Endothelial cell of umbilical vein (primary cell): ENCODE measurements around the gene PTPRT. TPM values are rescaled to one million over a fixed set of nuclear protein-coding genes. Genes with fewer than 3 reads are reported as not detected.

Experiments used
- BruUV-seq: library from RNA; stranded (reverse); fragments of 400-500 nt; replicated peaks from 2 replicates; lab custom pipeline; 2021; lab: Mats Ljungman, UMichigan
- CTCF ChIA-PET: fragments of 300-600, 350-600 bp; sonication (Branson Sonifier 250); formaldehyde crosslinking; loops from one replicate; lab custom pipeline; 2021; ENCODE audit warnings: antibody characterized with exemption, inconsistent platforms; lab: Charles Lee
- POLR2A ChIA-PET: fragments of 300-600, 350-600 bp; sonication (Branson Sonifier 250); formaldehyde crosslinking; loops from one replicate; lab custom pipeline; 2021; ENCODE audit warnings: antibody characterized with exemption, inconsistent platforms; lab: Charles Lee
- DNase-seq: peaks from one replicate; pipeline ENCODE4 v3.0.0-alpha.2; 2011; ENCODE audit warnings: low read depth, low spot score
- FAIRE-seq: peaks from 2 replicates; lab custom pipeline; 2011; peaks lifted over from hg19 to GRCh38; lab: Jason Lieb, UNC
- H2AFZ ChIP-seq: 2 replicates; pipeline ENCODE4 v1.6.0; 2012; ENCODE audit warnings: low read depth, low read length, control low read depth, inconsistent platforms
- H3K27ac ChIP-seq: 2 replicates; pipeline ENCODE4 v1.5.1; 2011; ENCODE audit warnings: low read depth, mild to moderate bottlenecking, control low read depth, low read length, moderate library complexity; ENCODE audit not compliant: insufficient read depth
- H3K27me3 ChIP-seq, 2 experiments: 2 replicates each; pipeline versions ENCODE4 v1.6.0 to v1.6.1; 2011; ENCODE audit warnings: low read length in 2 of 2, mixed read lengths in 1 of 2; ENCODE audit not compliant: control insufficient read depth in 2 of 2, insufficient read depth in 2 of 2
- H3K36me3 ChIP-seq, 2 experiments: 2 replicates in 1 of 2; 3 replicates in 1 of 2; pipeline ENCODE4 v1.5.1; 2011; ENCODE audit warnings: low read length in 2 of 2, mild to moderate bottlenecking in 1 of 2, moderate library complexity in 1 of 2; ENCODE audit not compliant: control insufficient read depth in 2 of 2, insufficient read depth in 2 of 2; ENCODE audit errors: extremely low read depth in 1 of 2
- H3K4me1 ChIP-seq: 3 replicates; pipeline ENCODE4 v1.5.1; 2011; ENCODE audit warnings: mild to moderate bottlenecking, low read length; ENCODE audit not compliant: control insufficient read depth, insufficient read depth; ENCODE audit errors: extremely low read depth
- H3K4me2 ChIP-seq: 2 replicates; pipeline ENCODE4 v1.6.1; 2011; ENCODE audit warnings: low read length, control low read depth, mixed read lengths; ENCODE audit not compliant: insufficient read depth
- H3K4me3 ChIP-seq, 3 experiments: fragments of 200-600 bp in 1 of 3; sonication (generic), shearing (Covaris generic) in 1 of 3; replicated peaks in 1 of 3; 2 replicates each; pipeline ENCODE4 v1.5.1; 2011 to 2016; ENCODE audit warnings: control low read depth in 3 of 3, low read length in 3 of 3, mild to moderate bottlenecking in 2 of 3, inconsistent platforms in 1 of 3, low read depth in 1 of 3, moderate library complexity in 1 of 3; ENCODE audit not compliant: insufficient read depth in 1 of 3
- H3K79me2 ChIP-seq: 2 replicates; pipeline ENCODE4 v1.6.0; 2012; ENCODE audit warnings: low read length, inconsistent platforms; ENCODE audit not compliant: control insufficient read depth, insufficient read depth
- H3K9ac ChIP-seq: replicated peaks from 2 replicates; pipeline ENCODE3; 2011; ENCODE audit warnings: low read length, control low read depth; ENCODE audit not compliant: insufficient read depth; ENCODE audit errors: extremely low read depth
- H3K9me1 ChIP-seq: replicated peaks from 3 replicates; pipeline ENCODE4 v1.6.0; 2011; ENCODE audit warnings: mild to moderate bottlenecking, low read length; ENCODE audit not compliant: control insufficient read depth, insufficient read depth; ENCODE audit errors: extremely low read depth
- H3K9me3 ChIP-seq: replicated peaks from 2 replicates; pipeline ENCODE4 v1.5.1; 2012; ENCODE audit warnings: low read length, inconsistent platforms; ENCODE audit not compliant: control insufficient read depth, insufficient read depth
- H4K20me1 ChIP-seq: replicated peaks from 2 replicates; pipeline ENCODE3; 2011; ENCODE audit warnings: mild to moderate bottlenecking, low read length; ENCODE audit not compliant: control insufficient read depth, insufficient read depth; ENCODE audit errors: extremely low read depth
- EZH2 ChIP-seq: IDR thresholded peaks from 2 replicates; pipeline ENCODE4 v1.6.1; 2012; ENCODE audit warnings: borderline replicate concordance, low read depth, mild to moderate bottlenecking, moderate library complexity, low read length, inconsistent platforms; ENCODE audit not compliant: severe bottlenecking
- FOS ChIP-seq: IDR thresholded peaks from 2 replicates; pipeline ENCODE4 v1.6.1; 2011; ENCODE audit warnings: mild to moderate bottlenecking, low read length, moderate library complexity, borderline replicate concordance; ENCODE audit not compliant: insufficient read depth
- GATA2 ChIP-seq: IDR thresholded peaks from 2 replicates; pipeline ENCODE4 v1.7.0; 2011; ENCODE audit warnings: low read depth, mild to moderate bottlenecking, moderate library complexity, mixed read lengths, low read length; ENCODE audit not compliant: insufficient read length, insufficient read depth
- JUN ChIP-seq: IDR thresholded peaks from 2 replicates; pipeline ENCODE4 v1.6.1; 2011; ENCODE audit warnings: borderline replicate concordance, low read depth; ENCODE audit not compliant: insufficient read length, insufficient read depth
- MAX ChIP-seq: IDR thresholded peaks from 2 replicates; pipeline ENCODE4 v1.6.1; 2011; ENCODE audit not compliant: insufficient read depth, insufficient read length
- MYC ChIP-seq: IDR thresholded peaks from one replicate; pipeline ENCODE4 v1.6.1; 2011; ENCODE audit warnings: mild to moderate bottlenecking, low read depth, low read length
- POLR2A ChIP-seq: IDR thresholded peaks from 2 replicates; pipeline ENCODE4 v1.6.1; 2012; ENCODE audit warnings: low read depth, mild to moderate bottlenecking, control low read depth, low read length
- POLR2AphosphoS5 ChIP-seq: IDR thresholded peaks from 2 replicates; pipeline ENCODE4 v1.6.1; 2012; ENCODE audit warnings: low read depth, mild to moderate bottlenecking, control low read depth, low read length, moderate library complexity; ENCODE audit not compliant: insufficient read depth
- dilution Hi-C: fragments of 300-500 bp; cut with MboI; formaldehyde crosslinking; loops from one replicate; pipeline ENCODE4 v1.15.0; 2019; ENCODE audit warnings: low sequenced_read_pairs; ENCODE audit not compliant: extremely low pct_ligation_motif_present
- intact Hi-C: fragments of 100-400 bp; cut with micrococcal nuclease; formaldehyde crosslinking; loops from one replicate; pipeline ENCODE4 v1.10.0; 2022
- polyA plus RNA-seq, 4 experiments: library from polyadenylated mRNA; depleted of rRNA in 3 of 4; stranded (reverse) in 3 of 4; unstranded in 1 of 4; fragments of >200 nt; gene quantifications; 2 replicates each; pipeline versions ENCODE4 v1.2.1 to v1.2.3, GENCODE V29; 2011 to 2012; ENCODE audit warnings: missing spikeins in 1 of 4
- total RNA-seq: library from RNA; stranded (reverse); gene quantifications from 2 replicates; pipeline ENCODE4 v1.2.3, GENCODE V29; 2021
- TF ChIP-seq, protein P1 (sequence below), 2 donors: IDR thresholded peaks; 1 replicate in 1 of 2; 2 replicates in 1 of 2; pipeline ENCODE4 v1.5.1; 2011; ENCODE audit warnings: low read length in 2 of 2, mild to moderate bottlenecking in 2 of 2, moderate library complexity in 2 of 2, control low read depth in 1 of 2, inconsistent platforms in 1 of 2, low read depth in 1 of 2; ENCODE audit not compliant: insufficient read depth in 1 of 2; ENCODE audit errors: extremely low read depth in 1 of 2

The PTPRT gene
- total and polyA plus RNA-seq, 2 donors (not counting 3 experiments of a cell fraction or from before 2014, with no cell fraction given): not detected

- Histone ChIP-seq H3K27me3 (no peaks in the 10 kb centered on the region), H3K4me3 (no peak overlapping the region), H3K9ac (no peak overlapping the region), H3K4me2 (no peak overlapping the region), H4K20me1 (no peaks in the 10 kb centered on the region), H3K4me1 (no peaks in the 10 kb centered on the region), H3K79me2 (no peaks in the 10 kb centered on the region), H3K9me3 (peaks cover 2% of the 10 kb centered on the region), H3K36me3 (no peaks in the 10 kb centered on the region), H2AFZ (no peak overlapping the region), H3K9me1 (no peaks in the 10 kb centered on the region), H3K27ac (no peak overlapping the region)
- TF ChIP-seq GATA2: no peak
- TF ChIP-seq MAX: no peak
- no peak for TF ChIP-seq POLR2AphosphoS5
- no peak for TF ChIP-seq POLR2A
- no peak for TF ChIP-seq MYC
- TF ChIP-seq EZH2: no peak
- no peak for TF ChIP-seq JUN
- no peak for TF ChIP-seq FOS
- TF ChIP-seq, protein P1, sequence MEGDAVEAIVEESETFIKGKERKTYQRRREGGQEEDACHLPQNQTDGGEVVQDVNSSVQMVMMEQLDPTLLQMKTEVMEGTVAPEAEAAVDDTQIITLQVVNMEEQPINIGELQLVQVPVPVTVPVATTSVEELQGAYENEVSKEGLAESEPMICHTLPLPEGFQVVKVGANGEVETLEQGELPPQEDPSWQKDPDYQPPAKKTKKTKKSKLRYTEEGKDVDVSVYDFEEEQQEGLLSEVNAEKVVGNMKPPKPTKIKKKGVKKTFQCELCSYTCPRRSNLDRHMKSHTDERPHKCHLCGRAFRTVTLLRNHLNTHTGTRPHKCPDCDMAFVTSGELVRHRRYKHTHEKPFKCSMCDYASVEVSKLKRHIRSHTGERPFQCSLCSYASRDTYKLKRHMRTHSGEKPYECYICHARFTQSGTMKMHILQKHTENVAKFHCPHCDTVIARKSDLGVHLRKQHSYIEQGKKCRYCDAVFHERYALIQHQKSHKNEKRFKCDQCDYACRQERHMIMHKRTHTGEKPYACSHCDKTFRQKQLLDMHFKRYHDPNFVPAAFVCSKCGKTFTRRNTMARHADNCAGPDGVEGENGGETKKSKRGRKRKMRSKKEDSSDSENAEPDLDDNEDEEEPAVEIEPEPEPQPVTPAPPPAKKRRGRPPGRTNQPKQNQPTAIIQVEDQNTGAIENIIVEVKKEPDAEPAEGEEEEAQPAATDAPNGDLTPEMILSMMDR (IDR thresholded peaks at IDR 0.05; ENCODE audit: extremely low read depth in 1 of 2, insufficient read depth in 1 of 2, low read depth in 1 of 2, low read length in 2 of 2): no peak
- dilution Hi-C loops: no loop called here
- ChIA-PET CTCF (no interaction called here), POLR2A (no interaction called here)
- no TSS peak for BruUV-seq
- FAIRE-seq: no peak
- no peak for DNase-seq
- intact Hi-C loops: no loop called here
These were observed 797.9 kb downstream of the PTPRT start for GRCh38 chr20:42391807-42392206.
